Parathyroid adenoma (tissue), 2 donors: ENCODE data around the gene HMGB1.

Experiments used
- H2AFZ ChIP-seq: fragments of 300-600 bp; sonication (generic); one replicate; pipeline ENCODE4 v1.7.0; 2017; ENCODE audit warnings: antibody characterized with exemption, mild to moderate bottlenecking
- H3K27ac ChIP-seq: fragments of 300-600 bp; sonication (generic); one replicate; pipeline ENCODE4 v1.7.0; 2017
- H3K27me3 ChIP-seq: fragments of 300-600 bp; sonication (generic); one replicate; pipeline ENCODE4 v1.7.0; 2017; ENCODE audit warnings: low read length; ENCODE audit not compliant: control insufficient read depth, insufficient read depth
- H3K36me3 ChIP-seq: fragments of 300-600 bp; sonication (generic); one replicate; pipeline ENCODE4 v1.7.0; 2017; ENCODE audit warnings: low read length; ENCODE audit not compliant: control insufficient read depth, insufficient read depth
- H3K4me1 ChIP-seq: fragments of 300-600 bp; sonication (generic); one replicate; pipeline ENCODE4 v1.7.0; 2017; ENCODE audit warnings: control low read depth
- H3K4me2 ChIP-seq: fragments of 300-600 bp; sonication (generic); one replicate; pipeline ENCODE4 v1.7.0; 2017; ENCODE audit warnings: low read length
- H3K4me3 ChIP-seq: fragments of 300-600 bp; sonication (generic); one replicate; pipeline ENCODE4 v1.7.0; 2017; ENCODE audit warnings: low read depth, low read length
- H3K79me2 ChIP-seq: fragments of 300-600 bp; sonication (generic); one replicate; pipeline ENCODE4 v1.7.0; 2017; ENCODE audit warnings: control low read depth
- H3K9ac ChIP-seq: fragments of 300-600 bp; sonication (generic); one replicate; pipeline ENCODE4 v1.7.0; 2017; ENCODE audit warnings: mild to moderate bottlenecking
- H3K9me3 ChIP-seq: fragments of 300-600 bp; sonication (generic); one replicate; pipeline ENCODE4 v1.7.0; 2017; ENCODE audit warnings: low read length; ENCODE audit not compliant: control insufficient read depth
- CTCF ChIP-seq: fragments of 300-600 bp; sonication (generic); IDR thresholded peaks from one replicate; pipeline ENCODE4 v1.7.0; 2017; ENCODE audit warnings: antibody characterized with exemption, mild to moderate bottlenecking
- donor health status: primary hyperparathyroidism.

The HMGB1 gene

GRCh38 chr13:30504081-30504480 is 38.3 kb upstream of the HMGB1 start:
- Histone ChIP-seq H3K4me3 (no peak overlapping the region), H3K79me2 (no peaks in the 10 kb centered on the region)
- no peak for TF ChIP-seq CTCF

GRCh38 chr13:30502237-30502636 is 36.5 kb upstream of the HMGB1 start:
- H3K79me2 ChIP-seq = no peaks in the 10 kb centered on the region
- no peak overlapping the region for H3K4me2 ChIP-seq
- H3K27me3 ChIP-seq = no peaks in the 10 kb centered on the region
- no peaks in the 10 kb centered on the region for H3K36me3 ChIP-seq
- no peaks in the 10 kb centered on the region for H3K4me1 ChIP-seq
- H2AFZ ChIP-seq = no peak overlapping the region
- no peak for TF ChIP-seq CTCF
- no peak overlapping the region for H3K27ac ChIP-seq
- no peak overlapping the region for H3K9ac ChIP-seq
- no peaks in the 10 kb centered on the region for H3K9me3 ChIP-seq
- no peak overlapping the region for H3K4me3 ChIP-seq

More at GRCh38 chr13:30504081-30504480, 38.3 kb upstream of the HMGB1 start:
- Histone ChIP-seq H3K4me2 (no peak overlapping the region), H3K27ac (no peak overlapping the region), H3K36me3 (no peaks in the 10 kb centered on the region), H2AFZ (no peak overlapping the region), H3K4me1 (no peaks in the 10 kb centered on the region), H3K9me3 (no peaks in the 10 kb centered on the region), H3K9ac (no peak overlapping the region), H3K27me3 (no peaks in the 10 kb centered on the region)

- no peak overlapping the region for H3K4me2 ChIP-seq
- H3K9me3 ChIP-seq = no peaks in the 10 kb centered on the region
- no peak overlapping the region for H3K27ac ChIP-seq
- no peak overlapping the region for H3K9ac ChIP-seq
- no peaks in the 10 kb centered on the region for H3K36me3 ChIP-seq
- H3K79me2 ChIP-seq = no peaks in the 10 kb centered on the region
- H3K4me1 ChIP-seq = no peaks in the 10 kb centered on the region
- no peak for TF ChIP-seq CTCF
- H3K4me3 ChIP-seq = no peak overlapping the region
- no peak overlapping the region for H2AFZ ChIP-seq
- no peaks in the 10 kb centered on the region for H3K27me3 ChIP-seq
Measured at GRCh38 chr13:30499338-30499737, 33.6 kb upstream of the HMGB1 start.

- no peaks in the 10 kb centered on the region for H3K9me3 ChIP-seq
- H3K4me1 ChIP-seq = no peaks in the 10 kb centered on the region
- no peak for TF ChIP-seq CTCF
- H3K36me3 ChIP-seq = no peaks in the 10 kb centered on the region
- no peak overlapping the region for H3K9ac ChIP-seq
- no peak overlapping the region for H2AFZ ChIP-seq
- H3K4me3 ChIP-seq = no peak overlapping the region
- H3K27ac ChIP-seq = no peak overlapping the region
- no peak overlapping the region for H3K4me2 ChIP-seq
- H3K79me2 ChIP-seq = no peaks in the 10 kb centered on the region
- no peaks in the 10 kb centered on the region for H3K27me3 ChIP-seq
Measured at GRCh38 chr13:30496147-30496546, 30.4 kb upstream of the HMGB1 start.

- Histone ChIP-seq H3K4me1 (no peaks in the 10 kb centered on the region), H3K9me3 (no peaks in the 10 kb centered on the region), H3K27ac (no peak overlapping the region), H3K79me2 (no peaks in the 10 kb centered on the region), H3K9ac (no peak overlapping the region), H3K4me2 (no peak overlapping the region), H3K4me3 (no peak overlapping the region), H3K27me3 (no peaks in the 10 kb centered on the region), H2AFZ (no peak overlapping the region), H3K36me3 (no peaks in the 10 kb centered on the region)
- TF ChIP-seq CTCF = no peak
Measured at GRCh38 chr13:30495746-30496145, 30.0 kb upstream of the HMGB1 start.
